Neural cell (in vitro differentiated cells): ENCODE data around the gene ZNF512B.

Experiments used
- EP300 ChIP-seq: fragments of 450-650 bp; conservative IDR thresholded peaks from 2 replicates; pipeline ENCODE4 v1.6.1; 2014; ENCODE audit warnings: antibody characterized with exemption, mild to moderate bottlenecking, moderate library complexity; ENCODE audit not compliant: poor library complexity, severe bottlenecking
- EZH2 ChIP-seq: fragments of 200-600, 300-800 bp; shearing (Covaris generic), sonication (generic); IDR thresholded peaks from 2 replicates; pipeline ENCODE4 v1.6.1; 2014; ENCODE audit warnings: antibody characterized with exemption, low read length, borderline replicate concordance, mild to moderate bottlenecking; ENCODE audit not compliant: insufficient read depth, poor library complexity, severe bottlenecking
- POLR2AphosphoS5 ChIP-seq: IDR thresholded peaks from 2 replicates; pipeline ENCODE4 v1.6.1; 2012
- SMC3 ChIP-seq: fragments of 450-650 bp; conservative IDR thresholded peaks from 2 replicates; pipeline ENCODE4 v1.6.1; 2014; ENCODE audit warnings: antibody characterized with exemption, mild to moderate bottlenecking, moderate library complexity; ENCODE audit not compliant: poor library complexity
- TF ChIP-seq, protein P1 (sequence below): fragments of 450-650 bp; IDR thresholded peaks from 2 replicates; pipeline ENCODE4 v1.5.1; 2014; ENCODE audit warnings: antibody characterized with exemption, mild to moderate bottlenecking, moderate library complexity; ENCODE audit not compliant: poor library complexity, severe bottlenecking

DNA sequence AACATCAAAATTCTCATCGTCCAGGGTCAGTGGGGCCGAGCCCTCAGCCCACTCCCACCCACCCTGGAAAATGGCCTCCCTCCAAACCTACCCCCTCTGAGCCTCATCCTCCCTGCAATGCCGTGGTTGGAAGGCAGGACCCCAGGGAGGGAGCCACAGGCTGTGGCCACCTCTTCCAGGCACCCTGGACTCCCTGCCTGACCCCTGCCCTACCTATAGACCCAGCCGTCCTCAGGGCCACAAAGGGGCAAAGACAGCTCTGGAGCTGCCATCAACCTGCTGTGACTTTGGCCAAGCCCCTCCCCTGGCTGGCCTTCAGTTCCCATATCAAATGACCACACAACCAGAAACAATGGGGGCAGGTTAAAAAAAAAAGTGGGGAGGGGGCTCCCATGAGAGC lies 11.3 kb downstream of the ZNF512B start:
- TF ChIP-seq, protein P1, sequence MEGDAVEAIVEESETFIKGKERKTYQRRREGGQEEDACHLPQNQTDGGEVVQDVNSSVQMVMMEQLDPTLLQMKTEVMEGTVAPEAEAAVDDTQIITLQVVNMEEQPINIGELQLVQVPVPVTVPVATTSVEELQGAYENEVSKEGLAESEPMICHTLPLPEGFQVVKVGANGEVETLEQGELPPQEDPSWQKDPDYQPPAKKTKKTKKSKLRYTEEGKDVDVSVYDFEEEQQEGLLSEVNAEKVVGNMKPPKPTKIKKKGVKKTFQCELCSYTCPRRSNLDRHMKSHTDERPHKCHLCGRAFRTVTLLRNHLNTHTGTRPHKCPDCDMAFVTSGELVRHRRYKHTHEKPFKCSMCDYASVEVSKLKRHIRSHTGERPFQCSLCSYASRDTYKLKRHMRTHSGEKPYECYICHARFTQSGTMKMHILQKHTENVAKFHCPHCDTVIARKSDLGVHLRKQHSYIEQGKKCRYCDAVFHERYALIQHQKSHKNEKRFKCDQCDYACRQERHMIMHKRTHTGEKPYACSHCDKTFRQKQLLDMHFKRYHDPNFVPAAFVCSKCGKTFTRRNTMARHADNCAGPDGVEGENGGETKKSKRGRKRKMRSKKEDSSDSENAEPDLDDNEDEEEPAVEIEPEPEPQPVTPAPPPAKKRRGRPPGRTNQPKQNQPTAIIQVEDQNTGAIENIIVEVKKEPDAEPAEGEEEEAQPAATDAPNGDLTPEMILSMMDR, result no peak
- TF ChIP-seq EP300, result no peak
- no peak for TF ChIP-seq POLR2AphosphoS5
- TF ChIP-seq SMC3, result no peak
- TF ChIP-seq EZH2, result no peak
